ENCODE results near the gene ACTN4.

- TF ChIP-seq, protein P1, sequence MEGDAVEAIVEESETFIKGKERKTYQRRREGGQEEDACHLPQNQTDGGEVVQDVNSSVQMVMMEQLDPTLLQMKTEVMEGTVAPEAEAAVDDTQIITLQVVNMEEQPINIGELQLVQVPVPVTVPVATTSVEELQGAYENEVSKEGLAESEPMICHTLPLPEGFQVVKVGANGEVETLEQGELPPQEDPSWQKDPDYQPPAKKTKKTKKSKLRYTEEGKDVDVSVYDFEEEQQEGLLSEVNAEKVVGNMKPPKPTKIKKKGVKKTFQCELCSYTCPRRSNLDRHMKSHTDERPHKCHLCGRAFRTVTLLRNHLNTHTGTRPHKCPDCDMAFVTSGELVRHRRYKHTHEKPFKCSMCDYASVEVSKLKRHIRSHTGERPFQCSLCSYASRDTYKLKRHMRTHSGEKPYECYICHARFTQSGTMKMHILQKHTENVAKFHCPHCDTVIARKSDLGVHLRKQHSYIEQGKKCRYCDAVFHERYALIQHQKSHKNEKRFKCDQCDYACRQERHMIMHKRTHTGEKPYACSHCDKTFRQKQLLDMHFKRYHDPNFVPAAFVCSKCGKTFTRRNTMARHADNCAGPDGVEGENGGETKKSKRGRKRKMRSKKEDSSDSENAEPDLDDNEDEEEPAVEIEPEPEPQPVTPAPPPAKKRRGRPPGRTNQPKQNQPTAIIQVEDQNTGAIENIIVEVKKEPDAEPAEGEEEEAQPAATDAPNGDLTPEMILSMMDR (conservative IDR thresholded peaks at IDR 0.05) = no peak
- TF ChIP-seq EZH2 (IDR thresholded peaks at IDR 0.05; ENCODE audit: low read depth) = no peak
These were observed 14.8 kb upstream of the ACTN4 start for GRCh38 chr19:38632476-38633213.

Data from PC-9 (cell line).